H1 (cell line): Measurements from ENCODE around the gene CACNG7. TPM values are rescaled to one million over a fixed set of nuclear protein-coding genes. Genes with fewer than 3 reads are reported as not detected.

Source experiments
- CTCF ChIA-PET: fragments of 300-600 bp; sonication (Branson Sonifier 250); formaldehyde crosslinking; loops from one replicate; lab custom pipeline; 2021; ENCODE audit not compliant: partially characterized antibody; lab: Charles Lee
- POLR2A ChIA-PET: fragments of 300-600 bp; sonication (Branson Sonifier 250); formaldehyde crosslinking; loops from one replicate; lab custom pipeline; 2021; ENCODE audit warnings: inconsistent platforms; ENCODE audit not compliant: partially characterized antibody; lab: Charles Lee
- DNase-seq, 2 experiments: peaks; one replicate each; pipeline versions ENCODE4 v3.0.0 to v3.0.0-alpha.2; 2010 to 2022; ENCODE audit warnings: low spot score in 2 of 2, low read depth in 1 of 2, mixed read lengths in 1 of 2
- FAIRE-seq: peaks from 2 replicates; lab custom pipeline; 2011; peaks lifted over from hg19 to GRCh38; lab: Jason Lieb, UNC
- H2AFZ ChIP-seq: 2 replicates; pipeline ENCODE4 v1.8.1; 2012; ENCODE audit warnings: low read length, inconsistent platforms
- H2AK5ac ChIP-seq: 2 replicates; pipeline ENCODE4 v1.6.1; 2013; ENCODE audit warnings: low read depth, low read length
- H2BK120ac ChIP-seq: replicated peaks from 2 replicates; pipeline ENCODE3; 2013; ENCODE audit warnings: low read depth, low read length, inconsistent platforms
- H2BK12ac ChIP-seq: 2 replicates; pipeline ENCODE4 v1.6.1; 2013; ENCODE audit warnings: low read depth, low read length
- H2BK15ac ChIP-seq: 2 replicates; pipeline ENCODE4 v1.6.1; 2013; ENCODE audit warnings: low read length
- H2BK20ac ChIP-seq: 2 replicates; pipeline ENCODE4 v1.6.1; 2013; ENCODE audit warnings: low read length
- H2BK5ac ChIP-seq: 2 replicates; pipeline ENCODE4 v1.6.1; 2013; ENCODE audit warnings: low read depth, low read length
- H3K14ac ChIP-seq: 2 replicates; pipeline ENCODE4 v1.6.1; 2013; ENCODE audit warnings: inconsistent platforms; ENCODE audit not compliant: insufficient read length
- H3K18ac ChIP-seq: 2 replicates; pipeline ENCODE4 v1.6.1; 2013; ENCODE audit warnings: low read length; ENCODE audit errors: extremely low read depth
- H3K23ac ChIP-seq: 2 replicates; pipeline ENCODE4 v1.6.1; 2013; ENCODE audit warnings: inconsistent platforms; ENCODE audit not compliant: insufficient read length
- H3K23me2 ChIP-seq: 2 replicates; pipeline ENCODE4 v1.6.1; 2013; ENCODE audit warnings: low read depth, low read length
- H3K27ac ChIP-seq: 2 replicates; pipeline ENCODE4 v1.6.1; 2011; ENCODE audit warnings: low read depth, low read length, inconsistent platforms
- H3K27me3 ChIP-seq, 4 experiments: replicated peaks in 1 of 4; 1 replicate in 1 of 4; 2 replicates in 3 of 4; pipeline versions ENCODE4 v1.6.1 to v1.8.1; 2011 to 2013; ENCODE audit warnings: low read length in 3 of 4, mild to moderate bottlenecking in 3 of 4, inconsistent platforms in 2 of 4, mixed read lengths in 2 of 4, moderate library complexity in 1 of 4; ENCODE audit not compliant: control insufficient read depth in 3 of 4, insufficient read depth in 3 of 4; ENCODE audit errors: extremely low read depth in 1 of 4
- H3K36me3 ChIP-seq, 4 experiments: 2 replicates each; pipeline versions ENCODE4 v1.6.1 to v1.8.1; 2011 to 2013; ENCODE audit warnings: mild to moderate bottlenecking in 4 of 4, low read length in 3 of 4, moderate library complexity in 2 of 4, control low read depth in 1 of 4, inconsistent platforms in 1 of 4; ENCODE audit not compliant: insufficient read depth in 4 of 4, control insufficient read depth in 2 of 4
- H3K4ac ChIP-seq: replicated peaks from 2 replicates; pipeline ENCODE3; 2013; ENCODE audit warnings: low read length, low read depth, mixed read lengths, inconsistent platforms; ENCODE audit not compliant: insufficient read length
- H3K4me1 ChIP-seq, 4 experiments: replicated peaks in 1 of 4; 1 replicate in 1 of 4; 2 replicates in 3 of 4; pipeline versions ENCODE4 v1.6.1 to v1.8.1; 2011 to 2013; ENCODE audit warnings: low read length in 3 of 4, inconsistent platforms in 2 of 4, mixed read lengths in 1 of 4; ENCODE audit not compliant: insufficient read depth in 4 of 4, control insufficient read depth in 3 of 4
- H3K4me2 ChIP-seq, 2 experiments: 2 replicates each; pipeline versions ENCODE4 v1.6.1 to v1.8.1; 2011 to 2013; ENCODE audit warnings: low read depth in 2 of 2, low read length in 2 of 2, control low read depth in 1 of 2, inconsistent platforms in 1 of 2, mild to moderate bottlenecking in 1 of 2; ENCODE audit not compliant: insufficient read depth in 1 of 2
- H3K4me3 ChIP-seq, 4 experiments: fragments of 200-600, 300-600 bp in 1 of 4; sonication (generic), shearing (Covaris generic), sonication (Bioruptor Twin) in 1 of 4; 2 replicates each; pipeline versions ENCODE4 v1.5.1 to v1.8.1; 2011 to 2016; ENCODE audit warnings: low read length in 4 of 4, low read depth in 3 of 4, control low read depth in 2 of 4, inconsistent platforms in 2 of 4, mild to moderate bottlenecking in 2 of 4, mixed read lengths in 1 of 4, moderate library complexity in 1 of 4; ENCODE audit not compliant: insufficient read depth in 2 of 4; ENCODE audit errors: extremely low read depth in 1 of 4
- H3K56ac ChIP-seq: replicated peaks from 2 replicates; pipeline ENCODE3; 2013; ENCODE audit warnings: low read depth, mild to moderate bottlenecking, mixed read lengths, low read length, inconsistent platforms; ENCODE audit not compliant: insufficient read length
- H3K79me1 ChIP-seq: 2 replicates; pipeline ENCODE4 v1.6.1; 2013; ENCODE audit warnings: low read depth, low read length, control low read depth
- H3K79me2 ChIP-seq, 2 experiments: 2 replicates each; pipeline versions ENCODE4 v1.6.1 to v1.8.1; 2012 to 2013; ENCODE audit warnings: low read length in 2 of 2, mild to moderate bottlenecking in 2 of 2, inconsistent platforms in 1 of 2; ENCODE audit not compliant: insufficient read depth in 2 of 2, control insufficient read depth in 1 of 2
- H3K9ac ChIP-seq, 4 experiments: replicated peaks in 1 of 4; 1 replicate in 1 of 4; 2 replicates in 3 of 4; pipeline versions ENCODE4 v1.6.1 to v1.8.1; 2011 to 2013; ENCODE audit warnings: low read depth in 3 of 4, low read length in 3 of 4, control low read depth in 2 of 4, mild to moderate bottlenecking in 2 of 4, moderate library complexity in 2 of 4, inconsistent platforms in 1 of 4; ENCODE audit errors: extremely low read depth in 1 of 4
- H3K9me3 ChIP-seq, 2 experiments: 2 replicates each; pipeline versions ENCODE4 v1.6.1 to v1.8.1; 2012 to 2013; ENCODE audit warnings: mild to moderate bottlenecking in 2 of 2, moderate library complexity in 2 of 2, control low read depth in 1 of 2, inconsistent platforms in 1 of 2, low read depth in 1 of 2, low read length in 1 of 2, mixed read lengths in 1 of 2; ENCODE audit not compliant: insufficient read depth in 2 of 2
- H4K20me1 ChIP-seq, 2 experiments: replicated peaks in 1 of 2; 2 replicates each; pipeline versions ENCODE3 to v1.8.1; 2011 to 2013; ENCODE audit warnings: inconsistent platforms in 2 of 2, low read length in 2 of 2, mild to moderate bottlenecking in 1 of 2; ENCODE audit not compliant: insufficient read depth in 2 of 2, control insufficient read depth in 1 of 2
- H4K5ac ChIP-seq: 2 replicates; pipeline ENCODE4 v1.6.1; 2013; ENCODE audit warnings: low read length, low read depth, mixed read lengths, inconsistent platforms; ENCODE audit not compliant: insufficient read length
- H4K8ac ChIP-seq: 2 replicates; pipeline ENCODE4 v1.8.0; 2013; ENCODE audit warnings: mild to moderate bottlenecking, moderate library complexity, low read length, inconsistent platforms; ENCODE audit not compliant: insufficient read depth; ENCODE audit errors: extremely low read depth
- H4K91ac ChIP-seq: replicated peaks from 2 replicates; pipeline ENCODE3; 2013; ENCODE audit warnings: low read length, mixed read lengths, inconsistent platforms; ENCODE audit not compliant: insufficient read length
- GTF2F1 ChIP-seq: IDR thresholded peaks from 2 replicates; pipeline ENCODE4 v1.6.1; 2012; ENCODE audit warnings: low read depth, low read length, improper control_type of control experiment, borderline replicate concordance
- JUN ChIP-seq: IDR thresholded peaks from 2 replicates; pipeline ENCODE4 v1.6.1; 2011; ENCODE audit warnings: low read depth, mild to moderate bottlenecking, improper control_type of control experiment, low read length
- POLR2AphosphoS5 ChIP-seq: IDR thresholded peaks from 2 replicates; pipeline ENCODE4 v1.6.1; 2011; ENCODE audit warnings: low read depth, low read length
- RAD21 ChIP-seq, 2 experiments: IDR thresholded peaks in 1 of 2; conservative IDR thresholded peaks in 1 of 2; 2 replicates each; pipeline ENCODE4 v1.6.1; 2011; ENCODE audit warnings: low read depth in 2 of 2, low read length in 2 of 2, improper control_type of control experiment in 1 of 2, inconsistent platforms in 1 of 2, mild to moderate bottlenecking in 1 of 2, moderate library complexity in 1 of 2
- SAP30 ChIP-seq: fragments of 300-600 bp; sonication (generic); IDR thresholded peaks from 2 replicates; pipeline ENCODE4 v1.7.1; 2012; ENCODE audit warnings: low read length, moderate library complexity, mild to moderate bottlenecking, inconsistent platforms; ENCODE audit not compliant: insufficient read depth, insufficient replicate concordance
- SIN3A ChIP-seq, 2 experiments: IDR thresholded peaks in 1 of 2; conservative IDR thresholded peaks in 1 of 2; 2 replicates each; pipeline ENCODE4 v1.6.1; 2011 to 2012; ENCODE audit warnings: low read length in 2 of 2, improper control_type of control experiment in 1 of 2, low read depth in 1 of 2, mild to moderate bottlenecking in 1 of 2
- SIX5 ChIP-seq: IDR thresholded peaks from 2 replicates; pipeline ENCODE4 v1.6.1; 2011; ENCODE audit warnings: mild to moderate bottlenecking, low read depth, low read length
- SP1 ChIP-seq: IDR thresholded peaks from 2 replicates; pipeline ENCODE4 v1.6.1; 2011; ENCODE audit warnings: low read depth, low read length
- TAF7 ChIP-seq: optimal IDR thresholded peaks from 2 replicates; pipeline ENCODE3; 2011; ENCODE audit warnings: low read depth, mild to moderate bottlenecking, inconsistent platforms, low read length, moderate library complexity, borderline replicate concordance
- TCF12 ChIP-seq: IDR thresholded peaks from 2 replicates; pipeline ENCODE4 v1.6.1; 2011; ENCODE audit warnings: low read depth, mild to moderate bottlenecking, low read length
- YY1 ChIP-seq: IDR thresholded peaks from 2 replicates; pipeline ENCODE4 v1.6.1; 2011; ENCODE audit warnings: low read depth, mild to moderate bottlenecking, low read length
- ZNF274 ChIP-seq: IDR thresholded peaks from 2 replicates; pipeline ENCODE4 v1.7.0; 2012; ENCODE audit warnings: low read length, borderline replicate concordance; ENCODE audit errors: extremely low read depth
- WGBS, 2 experiments: shearing (Covaris generic) in 1 of 2; methylation state at CpG; one replicate each; pipeline versions ENCODE4 v1.1.6 to v1.1.7; 2013 to 2015; ENCODE audit warnings: low lambda C conversion rate in 2 of 2, mixed read lengths in 2 of 2, inconsistent platforms in 1 of 2, low coverage in 1 of 2, missing lambda C conversion rate in 1 of 2; ENCODE audit not compliant: insufficient replicate concordance in 2 of 2, insufficient coverage in 1 of 2, insufficient read length in 1 of 2; ENCODE audit errors: extremely low coverage in 1 of 2, missing lambda C conversion rate in 1 of 2; 5-methylcytosine and 5-hydroxymethylcytosine counted together
- polyA plus RNA-seq, 7 experiments: library from polyadenylated mRNA; depleted of rRNA in 3 of 7; stranded (reverse) in 5 of 7; unstranded in 2 of 7; fragments of >200 nt in 5 of 7; fragments of 200-250 nt in 2 of 7; gene quantifications; 1 replicate in 5 of 7; 2 replicates in 1 of 7; 4 replicates in 1 of 7; pipeline versions ENCODE4 v1.2.1 to v1.2.3, GENCODE V29; 2011 to 2013; ENCODE audit warnings: missing spikeins in 2 of 7, mixed read lengths in 2 of 7
- total RNA-seq: library from RNA; stranded (reverse); fragmentation: NEBNext Ultra II Directional; extraction: Animal tissue kit (Norgen Biotek cat#: 25700); gene quantifications from 2 replicates; pipeline ENCODE4 v1.2.1, GENCODE V29; 2021

Gene CACNG7
- total and polyA plus RNA-seq, 2 of the 8 experiments (the other 6 are each of a cell fraction or from before 2014, with no cell fraction given), result 28.9 to 69.8 TPM

- Histone ChIP-seq H3K23me2 (peaks cover 28% of the 10 kb centered on the region), H3K4me2 (peak overlapping the region; percentile 70 to 77), H2BK20ac (no peak overlapping the region), H2BK15ac (peak overlapping the region; percentile 31; the same call in 1 of the 2 replicates), H3K9me3 (no peaks in the 10 kb centered on the region), H3K56ac (no peak overlapping the region), H3K36me3 (peaks cover 0 to 2% (median 0%) of the 10 kb centered on the region in 4 experiments; a peak in 1 of 8 replicates), H3K23ac (no peak overlapping the region), H4K20me1 (peaks cover 6 to 7% of the 10 kb centered on the region in 2 experiments), H3K27ac (no peak overlapping the region), H3K4me3 (peak overlapping the region; percentile 53 to 78 (median 67); a peak in 7 of 8 replicates), H2AK5ac (no peak overlapping the region), H3K79me1 (no peaks in the 10 kb centered on the region), H3K27me3 (no peaks in the 10 kb centered on the region; a peak in 2 of 7 replicates), H2BK120ac (no peak overlapping the region), H3K79me2 (peaks cover 0 to 3% of the 10 kb centered on the region in 2 experiments; a peak in 1 of 4 replicates), H3K9ac (no peak overlapping the region; a peak in 1 of 7 replicates), H4K5ac (no peak overlapping the region), H3K4ac (no peak overlapping the region), H3K18ac (peak overlapping the region; percentile 34), H3K14ac (no peak overlapping the region), H2BK5ac (peak overlapping the region; percentile 78), H3K4me1 (peaks cover 4 to 14% (median 9%) of the 10 kb centered on the region in 4 experiments), H2AFZ (no peak overlapping the region), H4K91ac (no peak overlapping the region), H2BK12ac (no peak overlapping the region), H4K8ac (no peak overlapping the region)
- CTCF ChIA-PET, result interaction anchor here (1.0 to 2.1 kb wide), 8 partner anchors 11 to 65 kb away, joined by 4 to 13 read pairs (median 5); no protein-coding TSS in a partner anchor
- peak in 1 of 2 experiments; percentile 86 for DNase-seq
- POLR2A ChIA-PET, result interaction anchor here (0.8 to 3.3 kb wide), 9 partner anchors 8 to 109 kb away, joined by 3 to 30 read pairs (median 4); partner anchors contain the start of genes MYADM and PRKCG
- FAIRE-seq, result peak; percentile 97
- 5% methylated on average over 9 of the region's 9 CpGs; no CpG with 5 or more reads in 1 of the 2 experiments for WGBS, 2 experiments
- TF ChIP-seq YY1, result peak; percentile 38; the same call in 1 of the 2 replicates
- no peak for TF ChIP-seq POLR2AphosphoS5
- TF ChIP-seq TCF12, result 0 out of 2 replicates have a peak, but pooled peaks have one; percentile 38
- TF ChIP-seq SIN3A (conservative IDR thresholded peaks at IDR 0.05 in 1 of 2, IDR thresholded peaks at IDR 0.05 in 1 of 2; ENCODE audit: low read depth in 1 of 2, low read length in 2 of 2), result peak in 1 of 2 experiments; percentile 73; a peak in 2 of 4 replicates
- peak in 1 of 2 experiments; percentile 30; a peak in 1 of 4 replicates for TF ChIP-seq RAD21 (IDR thresholded peaks at IDR 0.05 in 1 of 2, conservative IDR thresholded peaks at IDR 0.05 in 1 of 2; ENCODE audit: low read depth in 2 of 2, low read length in 2 of 2)
- peak; percentile 62 for TF ChIP-seq SP1
- TF ChIP-seq TAF7, result no peak
- no peak for TF ChIP-seq JUN
- TF ChIP-seq ZNF274, result no peak
- TF ChIP-seq SAP30, result peak; percentile 15
- peak; percentile 97 for TF ChIP-seq SIX5
- no peak for TF ChIP-seq GTF2F1
Measured at GRCh38 chr19:53977429-53977990, 68.4 kb downstream of the CACNG7 start.
